NT2/D1 (cell line): ENCODE results near the gene IL19.

Experiments used
- SUZ12 ChIP-seq: IDR thresholded peaks from 2 replicates; pipeline ENCODE4 v1.6.1; 2011; ENCODE audit not compliant: insufficient read length, insufficient read depth; ENCODE audit errors: extremely low read depth
- ZNF274 ChIP-seq: IDR thresholded peaks from 2 replicates; pipeline ENCODE4 v1.6.1; 2011; ENCODE audit warnings: mild to moderate bottlenecking, low read depth, low read length

DNA sequence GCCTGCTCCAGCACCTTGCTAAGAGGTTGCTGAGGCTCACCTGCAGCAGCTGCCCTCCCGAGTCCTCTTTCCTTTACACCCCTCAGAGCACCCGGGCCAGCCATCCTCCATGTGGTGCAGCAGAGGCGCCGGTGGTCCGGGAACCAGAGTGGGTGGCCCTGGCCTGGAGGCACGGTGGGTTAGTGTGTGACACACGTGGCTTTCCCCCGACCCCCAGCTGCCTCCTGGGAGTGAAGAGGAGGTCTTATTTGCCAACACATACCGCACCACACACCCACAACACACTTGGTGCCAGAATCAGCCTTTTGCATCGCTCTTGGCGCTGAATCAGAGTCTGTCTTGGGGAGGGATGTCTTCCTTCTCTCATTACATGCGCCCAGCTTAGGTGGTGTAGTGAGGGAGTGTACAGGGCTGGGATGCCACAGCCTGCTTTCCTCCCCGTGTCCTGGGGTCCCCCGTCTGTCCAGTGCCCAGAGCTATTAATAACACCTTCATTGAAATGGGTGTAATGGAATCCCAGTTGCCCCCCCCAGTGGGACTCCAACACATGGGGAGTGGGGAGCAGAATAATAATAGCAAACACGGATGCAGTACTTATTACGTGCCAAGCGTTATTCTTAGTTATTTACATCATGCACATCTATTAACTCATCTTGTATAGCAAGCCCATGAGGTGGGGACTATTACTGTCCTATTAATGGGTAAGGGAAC is 47.7 kb upstream of the IL19 start:
- no peak for TF ChIP-seq SUZ12
- no peak for TF ChIP-seq ZNF274
